Measurements from ENCODE around the gene UGT1A5. TPM values are rescaled to one million over a fixed set of nuclear protein-coding genes. Genes with fewer than 3 reads are reported as not detected.

UGT1A5 gene
- total RNA-seq, 6 experiments from 2014 or later = not detected

DNA sequence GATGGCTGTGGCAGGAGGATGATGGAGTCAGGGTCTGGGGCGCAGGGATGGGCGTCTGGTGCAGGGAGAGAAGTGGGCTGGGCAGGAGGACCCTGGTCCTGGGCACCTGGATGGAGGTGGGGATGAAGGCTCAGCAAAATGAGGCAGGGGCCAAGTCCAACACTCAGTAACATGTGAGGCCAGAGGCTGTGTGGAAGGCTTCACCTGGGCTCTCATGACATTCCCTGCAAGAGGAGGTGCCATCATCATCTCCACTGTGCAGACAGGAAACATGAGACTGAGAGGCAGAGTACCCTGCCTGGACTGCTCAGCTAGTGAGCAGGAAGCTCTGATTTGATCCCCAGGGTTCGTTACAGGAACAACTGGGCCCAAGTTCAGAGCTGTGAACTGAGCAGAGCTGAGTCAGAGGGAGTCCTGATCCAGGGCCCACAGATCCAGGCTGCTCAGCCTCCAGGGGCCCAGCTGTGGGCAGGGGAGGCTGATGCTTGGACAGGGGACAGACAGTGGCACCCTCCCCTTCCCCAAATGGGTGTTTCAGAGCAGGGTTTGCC, 104.7 kb downstream of the UGT1A5 start:
- no peak for DNase-seq
- Mint-ChIP-seq H3K4me1 (ENCODE audit: low read depth) (no peaks in the 10 kb centered on the region), H3K27me3 (ENCODE audit: insufficient read depth) (peaks cover 20% of the 10 kb centered on the region), H3K4me3 (no peak overlapping the region), H3K36me3 (ENCODE audit: low read depth) (no peaks in the 10 kb centered on the region), H3K27ac (no peak overlapping the region), H3K9me3 (no peaks in the 10 kb centered on the region)
- no peak for TF ChIP-seq CTCF (IDR thresholded peaks at IDR 0.05)

GRCh38 chr2:233817995-233818638, 105.4 kb downstream of the UGT1A5 start:
- peaks cover 22% of the 10 kb centered on the region for H3K27me3 Mint-ChIP-seq (ENCODE audit: insufficient read depth)
- no peaks in the 10 kb centered on the region for H3K4me1 Mint-ChIP-seq (ENCODE audit: low read depth)
- no peaks in the 10 kb centered on the region for H3K9me3 Mint-ChIP-seq
- no peaks in the 10 kb centered on the region for H3K36me3 Mint-ChIP-seq (ENCODE audit: low read depth)
- no peak for TF ChIP-seq CTCF (IDR thresholded peaks at IDR 0.05)
- no peak overlapping the region for H3K4me3 Mint-ChIP-seq
- H3K27ac Mint-ChIP-seq = no peak overlapping the region
- no peak for DNase-seq

DNA sequence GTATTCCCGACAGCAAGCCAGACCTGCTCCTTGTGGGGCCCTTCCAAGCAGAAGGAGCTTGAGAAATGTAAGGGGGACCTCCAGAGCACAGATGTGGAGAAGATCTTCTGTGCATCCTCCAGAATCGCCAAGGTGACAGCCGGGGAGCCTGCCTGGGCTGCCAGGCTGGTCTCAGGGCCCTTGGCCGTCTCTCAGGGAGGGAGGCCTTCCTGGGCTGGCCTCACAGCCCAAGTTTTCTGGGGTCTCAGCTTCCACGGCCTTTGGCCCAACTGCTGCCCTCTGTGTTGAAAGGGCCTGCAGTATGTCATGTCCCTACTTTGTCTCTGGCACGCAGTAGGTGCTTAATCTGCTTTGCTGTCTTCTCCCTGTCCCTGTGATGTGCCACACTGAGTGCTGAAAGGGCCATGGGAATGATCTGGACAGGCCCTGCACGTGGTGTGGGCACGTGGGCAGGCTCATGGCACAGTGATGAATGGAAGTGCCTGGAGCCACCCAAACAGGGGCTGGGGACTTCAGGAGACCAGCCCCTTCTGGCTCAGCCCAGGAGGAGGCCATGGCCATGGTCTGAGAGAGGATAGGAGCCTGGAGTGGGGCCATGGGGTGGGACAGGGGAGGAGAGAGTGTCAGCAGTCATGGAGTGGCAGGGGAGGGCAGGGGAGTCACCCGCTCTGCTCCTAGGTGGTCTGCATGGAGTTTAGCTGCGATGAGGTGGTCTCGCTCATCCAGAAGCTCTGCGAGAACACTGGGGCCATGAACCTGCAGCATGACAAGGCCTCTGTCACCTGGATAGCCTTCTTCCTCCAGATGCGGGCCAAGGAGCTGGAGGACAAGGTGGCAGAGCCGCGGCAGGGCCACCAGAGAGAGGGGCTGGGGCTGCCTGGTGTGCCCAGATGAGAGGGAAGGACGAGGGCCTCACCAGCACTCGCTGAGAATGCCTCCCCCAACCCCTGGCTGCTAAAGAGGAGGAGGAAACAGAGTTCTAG, 106.2 kb downstream of the UGT1A5 start:
- H3K4me3 Mint-ChIP-seq = no peak overlapping the region
- peaks cover 23% of the 10 kb centered on the region for H3K27me3 Mint-ChIP-seq (ENCODE audit: insufficient read depth)
- no peak for TF ChIP-seq CTCF (IDR thresholded peaks at IDR 0.05)
- H3K36me3 Mint-ChIP-seq (ENCODE audit: low read depth) = no peaks in the 10 kb centered on the region
- H3K9me3 Mint-ChIP-seq = no peaks in the 10 kb centered on the region
- no peaks in the 10 kb centered on the region for H3K4me1 Mint-ChIP-seq (ENCODE audit: low read depth)
- no peak for DNase-seq
- no peak overlapping the region for H3K27ac Mint-ChIP-seq

- Mint-ChIP-seq H3K27me3 (ENCODE audit: insufficient read depth) (peaks cover 24% of the 10 kb centered on the region), H3K9me3 (no peaks in the 10 kb centered on the region), H3K4me1 (ENCODE audit: low read depth) (no peaks in the 10 kb centered on the region), H3K4me3 (no peak overlapping the region), H3K27ac (no peak overlapping the region), H3K36me3 (ENCODE audit: low read depth) (no peaks in the 10 kb centered on the region)
- DNase-seq = no peak
- TF ChIP-seq CTCF (IDR thresholded peaks at IDR 0.05) = no peak
These were observed 107.4 kb downstream of the UGT1A5 start for GRCh38 chr2:233819884-233820773.

DNA sequence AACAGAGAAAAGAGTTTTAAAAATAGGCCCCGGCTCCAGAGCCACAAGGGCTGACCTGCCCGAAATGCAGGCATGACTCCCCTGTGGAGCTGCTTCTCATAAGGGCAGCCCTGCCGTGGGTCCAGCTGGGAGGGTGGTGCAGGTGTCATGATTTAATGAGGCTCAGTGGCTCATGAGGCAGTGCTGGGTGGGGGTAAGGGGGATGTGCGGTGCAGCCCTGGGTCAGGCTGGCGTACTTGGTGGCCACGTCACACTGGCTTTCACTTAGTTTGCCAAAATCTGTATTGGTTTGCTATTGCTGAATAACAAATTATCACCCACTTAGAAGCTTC, 108.0 kb downstream of the UGT1A5 start:
- Mint-ChIP-seq H3K36me3 (ENCODE audit: low read depth) (no peaks in the 10 kb centered on the region), H3K4me3 (no peak overlapping the region), H3K27ac (no peak overlapping the region), H3K9me3 (no peaks in the 10 kb centered on the region), H3K4me1 (ENCODE audit: low read depth) (no peaks in the 10 kb centered on the region), H3K27me3 (ENCODE audit: insufficient read depth) (peaks cover 26% of the 10 kb centered on the region)
- no peak for DNase-seq
- no peak for TF ChIP-seq CTCF (IDR thresholded peaks at IDR 0.05)

Data from HFFc6 (cell line).